ACC112 (cell line): ENCODE results near the gene FUT2.

Source experiments
- H2AFZ ChIP-seq: fragments of 200-600 bp; sonication (generic); one replicate; pipeline ENCODE4 v1.6.0; 2017; ENCODE audit warnings: antibody characterized with exemption, low read length; ENCODE audit not compliant: unreplicated experiment
- H3K27ac ChIP-seq: fragments of 200-600 bp; sonication (generic); 2 replicates; pipeline ENCODE4 v1.5.1; 2014; ENCODE audit warnings: low read depth, mild to moderate bottlenecking, antibody characterized with exemption, low read length, moderate library complexity
- H3K27me3 ChIP-seq: fragments of 200-600 bp; sonication (generic); 2 replicates; pipeline ENCODE4 v1.6.1; 2014; ENCODE audit warnings: mild to moderate bottlenecking, antibody characterized with exemption, low read length, moderate library complexity, mixed read lengths; ENCODE audit not compliant: insufficient read depth
- H3K36me3 ChIP-seq: fragments of 200-600 bp; sonication (generic); 2 replicates; pipeline ENCODE4 v1.6.1; 2016; ENCODE audit warnings: mild to moderate bottlenecking, antibody characterized with exemption, low read length, moderate library complexity, mixed read lengths; ENCODE audit not compliant: insufficient read depth
- H3K4me1 ChIP-seq: fragments of 200-600 bp; sonication (generic); one replicate; pipeline ENCODE4 v1.6.1; 2016; ENCODE audit warnings: low read length, mixed read lengths; ENCODE audit not compliant: insufficient read depth, unreplicated experiment, control insufficient read depth
- H3K4me3 ChIP-seq: fragments of 200-600 bp; sonication (generic); 2 replicates; pipeline ENCODE4 v1.5.1; 2014; ENCODE audit warnings: mild to moderate bottlenecking, low read depth, low read length
- H3K79me2 ChIP-seq: fragments of 200-600 bp; sonication (generic); one replicate; pipeline ENCODE4 v1.6.0; 2016; ENCODE audit warnings: low read length; ENCODE audit not compliant: control insufficient read depth, unreplicated experiment, insufficient read depth

The FUT2 gene

DNA sequence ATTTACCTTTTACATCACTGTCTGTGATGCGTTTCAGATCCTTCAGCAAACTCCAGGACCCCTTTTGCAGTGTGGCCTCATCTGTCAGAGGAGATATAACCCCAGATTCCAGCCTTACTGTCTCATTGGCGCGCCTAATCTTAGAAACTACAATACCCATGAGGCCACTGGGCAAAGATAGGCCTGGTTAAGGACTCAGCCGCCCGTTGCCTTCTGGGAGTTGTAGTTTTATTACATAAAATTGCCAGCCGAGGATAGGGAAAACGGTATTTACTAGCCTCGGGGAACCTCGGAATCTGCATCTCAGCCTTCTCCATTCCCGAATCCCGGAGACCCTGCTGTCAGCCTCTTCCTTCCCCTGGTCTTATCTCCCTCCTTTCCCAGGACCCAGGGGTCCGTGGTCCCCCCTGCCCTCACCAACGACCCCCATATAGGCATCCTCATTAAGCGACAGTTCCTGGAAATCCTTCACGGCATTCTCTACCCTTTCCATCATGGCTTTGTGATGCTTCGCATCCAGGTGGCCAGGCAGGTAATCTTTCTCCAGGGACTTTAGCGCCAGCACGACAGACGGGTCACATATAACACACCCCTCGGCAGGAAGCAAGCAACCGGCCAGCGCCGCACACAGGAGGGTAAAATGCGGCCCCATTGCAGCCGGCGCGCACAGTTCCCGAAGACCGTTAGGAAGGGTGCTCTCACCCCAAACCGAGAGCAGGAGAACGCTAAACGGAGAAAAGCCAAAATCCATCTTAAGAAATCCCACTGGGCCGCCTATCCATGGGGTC lies 49.6 kb downstream of the FUT2 start:
- Histone ChIP-seq H2AFZ (peak overlapping the region; percentile 57), H3K36me3 (no peaks in the 10 kb centered on the region), H3K27me3 (peaks cover 4% of the 10 kb centered on the region; the same call in 1 of the 2 replicates), H3K4me1 (no peaks in the 10 kb centered on the region), H3K27ac (no peak overlapping the region), H3K4me3 (no peak overlapping the region), H3K79me2 (no peaks in the 10 kb centered on the region)

GRCh38 chr19:48746110-48746509 lies 50.3 kb downstream of the FUT2 start:
- no peaks in the 10 kb centered on the region for H3K4me1 ChIP-seq
- no peaks in the 10 kb centered on the region for H3K79me2 ChIP-seq
- H3K36me3 ChIP-seq, result no peaks in the 10 kb centered on the region
- H3K27ac ChIP-seq, result no peak overlapping the region; the same call in 1 of the 2 replicates
- 0 out of 2 replicates have a peak, but pooled peaks cover 4% of the 10 kb centered on the region for H3K27me3 ChIP-seq
- no peak overlapping the region for H2AFZ ChIP-seq
- H3K4me3 ChIP-seq, result 0 out of 2 replicates have a peak overlapping the region, but pooled peaks have one; percentile 79

- Histone ChIP-seq H3K4me3 (peak within 1 kb of the TSS; percentile 79), H3K27me3 (0 out of 2 replicates have a peak, but pooled peaks cover 4% of the 10 kb centered on the region), H3K79me2 (no peaks in the 10 kb centered on the region), H2AFZ (peak within 1 kb of the TSS; percentile 95), H3K4me1 (no peaks in the 10 kb centered on the region), H3K27ac (peak within 1 kb of the TSS; percentile 65), H3K36me3 (no peaks in the 10 kb centered on the region)
These were observed 51.2 kb downstream of the FUT2 start, which contains the start of gene IZUMO1 for GRCh38 chr19:48746738-48747575. IZUMO1 (minus strand) TSS chr19:48746909; CDS start chr19:48745859, 1,050 bp downstream.

DNA sequence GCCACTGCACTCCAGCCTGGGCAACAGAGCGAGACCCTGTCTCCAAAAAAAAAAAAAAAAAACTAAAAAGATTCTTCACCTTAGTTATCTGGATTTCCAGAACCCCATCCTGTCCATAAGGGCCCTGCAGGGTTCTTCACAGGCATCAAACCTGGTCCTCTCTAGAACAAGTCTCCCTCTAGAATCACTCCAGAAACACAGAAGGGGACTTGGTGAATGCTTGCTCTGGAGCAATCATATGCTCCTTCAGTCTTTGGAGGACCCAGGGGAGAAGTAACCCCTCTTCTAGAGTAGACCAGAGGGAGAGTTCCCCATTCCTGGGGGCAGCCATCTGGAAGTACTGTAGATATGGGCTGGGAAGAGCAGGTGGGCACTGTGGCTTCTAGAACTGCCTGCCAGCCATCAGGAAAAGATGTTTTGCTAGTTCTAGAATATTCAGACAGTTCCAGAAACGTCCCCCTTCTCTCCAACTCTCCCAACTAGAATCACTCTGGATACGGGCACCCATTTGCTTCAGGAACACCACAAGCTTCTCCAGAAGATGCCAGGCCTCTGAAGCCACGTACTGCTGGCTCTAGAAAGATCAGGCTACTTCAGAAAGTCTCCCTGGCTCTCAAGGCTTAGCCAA lies 53.9 kb downstream of the FUT2 start:
- H3K27ac ChIP-seq, result no peak overlapping the region
- H3K27me3 ChIP-seq, result peaks cover 17% of the 10 kb centered on the region
- no peaks in the 10 kb centered on the region for H3K36me3 ChIP-seq
- peaks cover 3% of the 10 kb centered on the region for H3K4me1 ChIP-seq
- H3K4me3 ChIP-seq, result no peak overlapping the region
- H3K79me2 ChIP-seq, result no peaks in the 10 kb centered on the region
- no peak overlapping the region for H2AFZ ChIP-seq

DNA sequence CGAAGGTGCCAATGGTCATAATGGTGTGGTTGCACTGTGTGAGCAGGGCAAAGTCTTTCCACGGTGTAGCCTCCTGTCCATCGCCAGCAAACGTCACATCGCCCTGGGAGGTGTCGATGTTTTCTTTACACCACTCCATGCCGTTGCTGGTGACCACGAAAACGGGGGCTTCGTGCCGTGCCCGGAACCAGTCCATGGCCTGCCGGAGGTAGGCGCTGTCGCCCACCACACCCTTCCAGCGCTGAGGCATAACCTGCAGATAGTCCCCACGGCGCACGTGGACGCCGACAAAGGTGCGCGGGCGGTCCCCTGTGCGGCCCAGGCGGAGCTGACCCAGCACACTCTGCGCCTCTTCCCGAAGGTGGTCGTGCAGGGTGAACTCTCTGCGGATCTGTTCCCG lies 54.6 kb downstream of the FUT2 start:
- no peak overlapping the region for H3K4me3 ChIP-seq
- H3K27ac ChIP-seq, result no peak overlapping the region
- H3K4me1 ChIP-seq, result peaks cover 3% of the 10 kb centered on the region
- no peak overlapping the region for H2AFZ ChIP-seq
- H3K36me3 ChIP-seq, result no peaks in the 10 kb centered on the region
- no peaks in the 10 kb centered on the region for H3K79me2 ChIP-seq
- H3K27me3 ChIP-seq, result peaks cover 17% of the 10 kb centered on the region

DNA sequence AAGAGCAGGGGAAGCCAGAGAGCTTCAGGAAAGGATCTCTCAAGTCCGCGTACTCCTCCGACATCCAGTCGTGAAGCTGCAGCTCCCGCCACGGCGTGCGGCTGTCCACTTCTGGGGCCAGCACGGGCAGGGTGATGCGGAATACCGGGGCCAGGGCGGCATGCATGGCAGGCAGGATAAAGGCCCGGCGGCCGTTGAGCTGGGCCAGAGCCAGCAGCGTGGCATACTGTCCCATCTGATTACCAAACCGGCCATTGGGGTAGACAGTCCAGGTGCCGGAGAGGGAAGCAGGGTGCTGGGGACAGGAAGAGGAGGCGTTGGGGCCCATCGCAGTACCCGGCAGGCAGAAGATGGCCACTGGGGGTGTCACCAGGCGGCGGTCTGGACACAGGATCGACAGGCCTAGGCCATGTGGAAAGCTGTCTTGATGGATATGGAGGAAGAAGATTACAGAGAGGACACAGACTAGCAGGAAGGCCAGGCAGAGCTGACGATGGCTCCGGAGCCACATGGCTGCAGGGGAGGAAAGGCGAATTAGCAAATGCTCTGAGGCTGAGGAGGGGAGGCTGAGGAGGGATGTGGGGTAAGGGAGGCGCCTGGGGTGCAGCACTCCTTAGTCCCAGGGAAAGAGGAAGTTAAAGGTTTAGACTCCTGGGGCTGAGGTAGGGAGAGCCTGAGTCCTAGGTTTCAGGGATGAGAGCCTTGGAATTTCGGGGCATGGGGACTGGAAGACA lies 55.2 kb downstream of the FUT2 start:
- no peaks in the 10 kb centered on the region for H3K36me3 ChIP-seq
- H3K79me2 ChIP-seq, result no peaks in the 10 kb centered on the region
- H3K4me1 ChIP-seq, result peaks cover 3% of the 10 kb centered on the region
- H3K27ac ChIP-seq, result no peak overlapping the region
- H2AFZ ChIP-seq, result no peak overlapping the region
- no peak overlapping the region for H3K4me3 ChIP-seq
- peaks cover 13% of the 10 kb centered on the region for H3K27me3 ChIP-seq

GRCh38 chr19:48751845-48752495 lies 56.2 kb downstream of the FUT2 start:
- Histone ChIP-seq H2AFZ (peak overlapping the region; percentile 43), H3K27ac (no peak overlapping the region), H3K27me3 (peaks cover 13% of the 10 kb centered on the region), H3K79me2 (no peaks in the 10 kb centered on the region), H3K36me3 (no peaks in the 10 kb centered on the region), H3K4me3 (peak overlapping the region; percentile 20; the same call in 1 of the 2 replicates), H3K4me1 (peaks cover 3% of the 10 kb centered on the region)

DNA sequence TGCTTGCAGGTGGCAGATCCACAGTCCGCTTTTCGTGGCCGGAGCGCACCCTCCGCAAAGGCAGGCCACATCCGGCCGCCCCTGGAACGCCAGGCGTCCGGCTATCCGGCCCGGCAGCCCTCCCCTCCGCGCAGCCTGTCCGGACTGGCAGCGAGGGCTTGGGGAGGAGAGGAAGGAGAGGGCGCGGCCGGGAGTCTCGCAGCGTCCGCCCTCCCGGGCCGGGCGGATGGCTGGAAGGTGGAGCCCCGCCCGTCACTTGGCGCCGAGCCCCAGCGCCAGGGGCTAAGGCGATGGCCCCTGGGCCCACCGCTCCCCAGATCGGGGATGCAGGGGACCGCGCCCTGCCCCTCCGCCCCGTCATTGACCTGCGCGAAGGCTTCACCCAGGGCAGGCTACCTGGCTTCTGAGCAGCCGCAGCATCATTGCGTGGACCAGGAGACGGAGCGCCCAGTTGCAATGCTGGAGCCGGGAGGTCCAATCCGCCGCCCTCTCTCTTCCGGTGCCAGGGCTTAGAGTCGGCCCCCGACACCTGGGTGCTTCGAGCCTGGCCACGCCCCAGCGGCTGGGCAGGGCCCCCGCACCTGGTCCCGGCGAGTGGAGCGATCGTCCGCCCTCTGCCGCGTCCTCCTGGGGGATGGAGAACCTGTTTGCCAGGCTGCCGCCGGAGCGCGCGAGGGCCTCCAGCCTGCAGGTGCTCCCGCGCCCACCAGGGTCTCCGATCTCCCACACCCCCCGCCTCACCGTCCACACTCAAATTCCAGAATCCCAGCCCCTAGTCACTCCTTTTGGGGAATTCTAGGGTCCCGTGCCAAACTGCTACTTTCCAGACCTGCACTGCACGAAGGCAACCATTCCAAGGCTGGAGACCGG lies 57.0 kb downstream of the FUT2 start, which contains the start of gene FUT1:
FUT1 (minus strand) TSS at position 146 of the 870 bp plus-strand sequence. CDS start 1,360 bp downstream, outside the sequence.
- H3K4me3 ChIP-seq, result peak within 1 kb of the TSS; percentile 20; the same call in 1 of the 2 replicates

DNA sequence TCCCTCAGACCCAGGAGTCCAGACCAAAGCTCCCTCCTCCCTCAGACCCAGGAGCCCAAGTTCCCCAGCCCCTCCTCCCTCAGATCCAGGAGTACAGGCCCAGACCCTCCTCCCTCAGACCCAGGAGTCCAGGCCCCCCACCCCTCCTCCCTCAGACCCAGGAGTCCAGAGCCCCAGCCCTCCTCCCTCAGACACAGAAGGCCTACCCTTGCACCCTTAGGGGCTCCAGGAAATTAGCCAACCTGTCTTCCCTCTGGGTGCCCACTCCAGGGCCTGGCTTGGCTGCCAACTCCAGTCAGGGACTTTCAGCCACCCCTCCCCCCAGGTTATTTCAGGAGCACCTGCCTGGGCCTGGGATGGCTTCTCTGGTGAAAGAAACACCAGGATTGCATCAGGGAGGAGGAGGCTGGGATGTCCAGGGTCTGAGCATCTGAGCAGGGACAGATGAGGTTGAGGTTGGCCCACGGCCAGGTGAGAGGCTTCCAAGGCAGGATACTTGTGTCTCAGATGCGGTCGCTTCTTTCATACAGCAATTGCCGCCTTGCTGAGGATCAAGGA lies 59.4 kb downstream of the FUT2 start, which contains the start of gene FGF21:
FGF21 (plus strand) TSS at position 441 of the 558 bp plus-strand sequence. CDS start 713 bp downstream, outside the sequence.
- Histone ChIP-seq H3K36me3 (no peaks in the 10 kb centered on the region), H3K27ac (no peak within 1 kb of the TSS), H2AFZ (no peak within 1 kb of the TSS), H3K79me2 (no peaks in the 10 kb centered on the region), H3K4me3 (no peak within 1 kb of the TSS), H3K4me1 (peaks cover 3% of the 10 kb centered on the region), H3K27me3 (peaks cover 13% of the 10 kb centered on the region)

More for the DNA sequence above, 57.0 kb downstream of the FUT2 start, which contains the start of gene FUT1:
- Histone ChIP-seq H3K27me3 (peaks cover 13% of the 10 kb centered on the region), H3K36me3 (no peaks in the 10 kb centered on the region), H2AFZ (peak within 1 kb of the TSS; percentile 43), H3K4me1 (peaks cover 3% of the 10 kb centered on the region), H3K27ac (no peak within 1 kb of the TSS), H3K79me2 (no peaks in the 10 kb centered on the region)
